CD14-positive monocyte (primary cell): ENCODE measurements around the gene NSMCE1. TPM values are rescaled to one million over a fixed set of nuclear protein-coding genes. Genes with fewer than 3 reads are reported as not detected.

Source experiments
- DNase-seq, 3 donors: peaks; one replicate each; pipeline ENCODE4 v3.0.0-alpha.2; 2011 to 2022
- H2AFZ ChIP-seq: 2 replicates; pipeline ENCODE4 v1.6.0; 2012; ENCODE audit warnings: mild to moderate bottlenecking, low read depth, low read length, inconsistent platforms; ENCODE audit not compliant: insufficient read depth, poor library complexity, severe bottlenecking
- H3K27ac ChIP-seq, 2 donors: 1 replicate in 1 of 2; 2 replicates in 1 of 2; pipeline ENCODE4 v1.5.1; 2012 to 2013; ENCODE audit warnings: low read length in 2 of 2, control low read depth in 1 of 2, inconsistent platforms in 1 of 2, low read depth in 1 of 2, mild to moderate bottlenecking in 1 of 2
- H3K27me3 ChIP-seq, 2 donors: one replicate each; pipeline versions ENCODE4 v1.6.0 to v1.6.1; 2011 to 2013; ENCODE audit warnings: low read length in 2 of 2; ENCODE audit not compliant: control insufficient read depth in 2 of 2, insufficient read depth in 2 of 2
- H3K36me3 ChIP-seq, 2 donors: replicated peaks in 1 of 2; 1 replicate in 1 of 2; 2 replicates in 1 of 2; pipeline versions ENCODE4 v1.5.1 to v1.6.1; 2012 to 2013; ENCODE audit warnings: low read length in 2 of 2, control low read depth in 1 of 2, inconsistent platforms in 1 of 2, mild to moderate bottlenecking in 1 of 2; ENCODE audit not compliant: insufficient read depth in 2 of 2, control insufficient read depth in 1 of 2
- H3K4me1 ChIP-seq, 2 donors: 1 replicate in 1 of 2; 2 replicates in 1 of 2; pipeline versions ENCODE4 v1.5.1 to v1.6.1; 2012 to 2013; ENCODE audit warnings: low read length in 2 of 2, control low read depth in 1 of 2, inconsistent platforms in 1 of 2, mild to moderate bottlenecking in 1 of 2, moderate library complexity in 1 of 2; ENCODE audit not compliant: insufficient read depth in 2 of 2, control insufficient read depth in 1 of 2
- H3K4me2 ChIP-seq: replicated peaks from 2 replicates; pipeline ENCODE3; 2012; ENCODE audit warnings: low read length, moderate library complexity, mild to moderate bottlenecking; ENCODE audit not compliant: poor library complexity, severe bottlenecking; ENCODE audit errors: extremely low read depth
- H3K4me3 ChIP-seq, 3 experiments: fragments of 200-600 bp in 1 of 3; sonication (generic) in 1 of 3; replicated peaks in 1 of 3; 1 replicate in 2 of 3; 2 replicates in 1 of 3; pipeline ENCODE4 v1.5.1; 2011 to 2013; ENCODE audit warnings: low read length in 3 of 3, mild to moderate bottlenecking in 3 of 3, control low read depth in 2 of 3, low read depth in 2 of 3, inconsistent platforms in 1 of 3, moderate library complexity in 1 of 3
- H3K79me2 ChIP-seq: 2 replicates; pipeline ENCODE4 v1.6.0; 2012; ENCODE audit warnings: mild to moderate bottlenecking, control low read depth, inconsistent platforms, low read length, moderate library complexity; ENCODE audit not compliant: insufficient read depth
- H3K9ac ChIP-seq: 2 replicates; pipeline ENCODE4 v1.6.0; 2017; ENCODE audit warnings: low read length, mild to moderate bottlenecking; ENCODE audit not compliant: insufficient read depth, poor library complexity, severe bottlenecking
- H3K9me3 ChIP-seq, 2 donors: replicated peaks in 1 of 2; 1 replicate in 1 of 2; 2 replicates in 1 of 2; pipeline versions ENCODE4 v1.5.1 to v1.6.1; 2012 to 2013; ENCODE audit warnings: low read length in 2 of 2, control low read depth in 1 of 2; ENCODE audit not compliant: control insufficient read depth in 1 of 2, insufficient read depth in 1 of 2
- H4K20me1 ChIP-seq: 2 replicates; pipeline ENCODE4 v1.6.0; 2012; ENCODE audit warnings: mild to moderate bottlenecking, low read length, control low read depth, moderate library complexity; ENCODE audit not compliant: insufficient read depth
- H3K27ac Mint-ChIP-seq, 7 donors: one replicate each; pipeline ENCODE4 v1.8.0; 2020; ENCODE audit warnings: mild to moderate bottlenecking in 7 of 7, mixed read lengths in 7 of 7, moderate library complexity in 6 of 7, inconsistent platforms in 2 of 7
- H3K27me3 Mint-ChIP-seq, 3 donors: one replicate each; pipeline ENCODE4 v1.8.0; 2021 to 2022; ENCODE audit warnings: low read depth in 3 of 3, mild to moderate bottlenecking in 3 of 3, mixed read lengths in 3 of 3, moderate library complexity in 3 of 3, inconsistent platforms in 1 of 3
- H3K36me3 Mint-ChIP-seq, 2 donors: one replicate each; pipeline ENCODE4 v1.8.0; 2020; ENCODE audit warnings: mixed read lengths in 2 of 2, inconsistent platforms in 1 of 2, mild to moderate bottlenecking in 1 of 2
- H3K4me1 Mint-ChIP-seq: one replicate; pipeline ENCODE4 v1.8.0; 2020; ENCODE audit warnings: mild to moderate bottlenecking, mixed read lengths
- H3K4me3 Mint-ChIP-seq, 2 donors: one replicate each; pipeline ENCODE4 v1.8.0; 2020; ENCODE audit warnings: mild to moderate bottlenecking in 2 of 2, mixed read lengths in 2 of 2, moderate library complexity in 1 of 2
- H3K9me3 Mint-ChIP-seq, 7 donors: one replicate each; pipeline ENCODE4 v1.8.0; 2020 to 2022; ENCODE audit warnings: mixed read lengths in 7 of 7, mild to moderate bottlenecking in 6 of 7, moderate library complexity in 6 of 7, inconsistent platforms in 2 of 7
- CTCF ChIP-seq: fragments of 200-600 bp; IDR thresholded peaks from one replicate; pipeline ENCODE4 v1.8.0; 2022; ENCODE audit warnings: antibody characterized with exemption, mild to moderate bottlenecking
- WGBS: methylation state at CpG from one replicate; pipeline ENCODE4 v1.1.5; 2013; ENCODE audit warnings: missing lambda C conversion rate; ENCODE audit not compliant: insufficient coverage; 5-methylcytosine and 5-hydroxymethylcytosine counted together
- intact Hi-C, 2 donors: fragments of 100-400 bp; cut with micrococcal nuclease; formaldehyde crosslinking; loops; one replicate each; pipeline versions ENCODE4 v1.15.0 to v1.15.1; 2023
- polyA plus RNA-seq, 3 donors: library from polyadenylated mRNA; depleted of rRNA in 1 of 3; unstranded in 2 of 3; stranded (reverse) in 1 of 3; fragments of 300-500 nt in 2 of 3; fragments of >200 nt in 1 of 3; fragmentation: Illumina TruSeq in 2 of 3; gene quantifications; 1 replicate in 2 of 3; 2 replicates in 1 of 3; pipeline ENCODE4 v1.2.3, GENCODE V29; 2012 to 2021

NSMCE1 gene
- polyA plus RNA-seq, 3 donors = 19.6 to 85.2 (median 82.6) TPM

GRCh38 chr16:27310576-27311447 is 42.2 kb upstream of the NSMCE1 start:
- no peak overlapping the region for H2AFZ ChIP-seq
- H3K27ac ChIP-seq = no peak overlapping the region
- no peaks in the 10 kb centered on the region for H3K27me3 ChIP-seq
- Mint-ChIP-seq H3K27ac (no peak overlapping the region), H3K4me1 (peaks cover 29% of the 10 kb centered on the region), H3K27me3 (peaks cover 3 to 4% (median 4%) of the 10 kb centered on the region in 3 donors), H3K9me3 (peaks cover 0 to 8% (median 0%) of the 10 kb centered on the region in 7 donors), H3K36me3 (peaks cover 1 to 2% of the 10 kb centered on the region in 2 donors), H3K4me3 (no peak overlapping the region)
- H3K9me3 ChIP-seq = no peaks in the 10 kb centered on the region
- WGBS = 79% methylated on average over 10 of the region's 16 CpGs
- H3K4me3 ChIP-seq = no peak overlapping the region
- H3K79me2 ChIP-seq = peaks cover 28% of the 10 kb centered on the region
- no peak overlapping the region for H3K4me2 ChIP-seq
- DNase-seq = no peak
- H3K9ac ChIP-seq = no peak overlapping the region
- H3K36me3 ChIP-seq = no peaks in the 10 kb centered on the region
- intact Hi-C loops = loop anchor here (5.0 to 10.0 kb wide), 3 partner anchors 36 to 46 kb away; partner anchors contain the start of gene NSMCE1 (in 1 of the 2)
- peaks cover 23 to 29% of the 10 kb centered on the region in 2 donors for H3K4me1 ChIP-seq
- peaks cover 10% of the 10 kb centered on the region for H4K20me1 ChIP-seq
- TF ChIP-seq CTCF = no peak

- Histone ChIP-seq H3K36me3 (no peaks in the 10 kb centered on the region), H2AFZ (no peak overlapping the region), H3K27ac (no peak overlapping the region), H3K27me3 (no peaks in the 10 kb centered on the region), H3K4me2 (no peak overlapping the region), H4K20me1 (no peaks in the 10 kb centered on the region), H3K4me1 (peaks cover 29 to 34% of the 10 kb centered on the region in 2 donors), H3K4me3 (no peak overlapping the region), H3K9ac (no peak overlapping the region), H3K79me2 (peaks cover 8% of the 10 kb centered on the region), H3K9me3 (no peaks in the 10 kb centered on the region)
- no peak for TF ChIP-seq CTCF
- peaks cover 36% of the 10 kb centered on the region for H3K4me1 Mint-ChIP-seq
- DNase-seq = no peak
- H3K9me3 Mint-ChIP-seq = peaks cover 0 to 9% (median 0%) of the 10 kb centered on the region in 7 donors
- peaks cover 3 to 6% (median 4%) of the 10 kb centered on the region in 3 donors for H3K27me3 Mint-ChIP-seq
- no peak overlapping the region for H3K27ac Mint-ChIP-seq
- intact Hi-C loops = no loop called here
- peaks cover 1 to 2% of the 10 kb centered on the region in 2 donors for H3K36me3 Mint-ChIP-seq
- WGBS = no CpG with 5 or more reads among the region's 1 CpG
- H3K4me3 Mint-ChIP-seq = no peak overlapping the region
These were observed 40.2 kb upstream of the NSMCE1 start for GRCh38 chr16:27308792-27309191.
